Retinal pigment epithelial cell (primary cell): Measurements from ENCODE around the gene PITRM1.

Experiments used
- DNase-seq: peaks from one replicate; pipeline ENCODE4 v3.0.0-alpha.2; 2010; ENCODE audit warnings: low read depth
- H3K4me3 ChIP-seq: 2 replicates; pipeline ENCODE4 v1.5.1; 2011; ENCODE audit warnings: mild to moderate bottlenecking, low read length, control low read depth, moderate library complexity
- CTCF ChIP-seq: conservative IDR thresholded peaks from 2 replicates; pipeline ENCODE4 v1.5.1; 2011; ENCODE audit warnings: low read depth, low read length, control low read depth, inconsistent platforms

PITRM1 gene

GRCh38 chr10:3159152-3159551 is 13.4 kb downstream of the PITRM1 start:
- no peak for DNase-seq
- no peak overlapping the region for H3K4me3 ChIP-seq
- no peak for TF ChIP-seq CTCF

GRCh38 chr10:3154666-3155065 is 17.9 kb downstream of the PITRM1 start:
- DNase-seq: no peak
- no peak for TF ChIP-seq CTCF
- H3K4me3 ChIP-seq: no peak overlapping the region

- no peak for DNase-seq
- no peak for TF ChIP-seq CTCF
- no peak overlapping the region for H3K4me3 ChIP-seq
Measured at GRCh38 chr10:3152566-3152935, 20.0 kb downstream of the PITRM1 start.

- H3K4me3 ChIP-seq: no peak overlapping the region
- TF ChIP-seq CTCF: no peak
- no peak for DNase-seq
Measured at GRCh38 chr10:3151889-3152565, 20.6 kb downstream of the PITRM1 start.

GRCh38 chr10:3150961-3151360 is 21.6 kb downstream of the PITRM1 start:
- no peak for DNase-seq
- no peak for TF ChIP-seq CTCF
- no peak overlapping the region for H3K4me3 ChIP-seq

- TF ChIP-seq CTCF: no peak
- H3K4me3 ChIP-seq: no peak overlapping the region
- no peak for DNase-seq
Measured at GRCh38 chr10:3150366-3150765, 22.2 kb downstream of the PITRM1 start.

GRCh38 chr10:3149918-3150317 is 22.7 kb downstream of the PITRM1 start:
- H3K4me3 ChIP-seq: no peak overlapping the region
- DNase-seq: no peak
- no peak for TF ChIP-seq CTCF
